Limb (tissue), 2 donors: ENCODE measurements around the gene CCT8L2.
A peak's percentile ranks its signal among the peaks of the same experiment; 100 is the strongest.
"Not testable (repeated sequence)": the region's sequence is repeated elsewhere in the genome, so short reads cannot be mapped to it uniquely, and the experiment has no call there.

ENCODE experiments used
- DNase-seq, 2 donors: peaks; one replicate each; pipeline ENCODE4 v3.0.0-alpha.2; 2016; ENCODE audit errors: extremely low spot score in 2 of 2

Gene CCT8L2

DNA sequence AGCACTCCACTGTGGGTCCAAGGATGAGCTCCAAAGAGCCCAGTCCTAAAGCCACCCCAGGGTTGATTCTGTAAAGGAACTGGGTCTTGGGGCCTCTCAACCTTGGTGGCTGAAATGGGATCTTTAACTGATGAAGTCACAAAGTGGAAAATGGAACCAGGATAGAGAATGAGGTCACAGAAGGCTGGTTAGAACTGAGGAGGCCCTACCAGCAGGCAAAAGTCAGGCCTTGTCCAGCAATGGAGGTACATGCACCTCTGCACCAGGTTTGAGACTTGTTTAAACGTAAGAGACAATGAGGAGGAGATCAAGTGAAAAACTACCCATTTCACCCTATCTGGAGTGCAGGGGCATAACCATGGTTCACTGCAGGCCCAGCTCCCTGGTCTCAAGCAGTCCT lies at the start of gene CCT8L2:
Gene CCT8L2 (minus strand): TSS at position 101 of the 400 bp plus-strand sequence. CDS start 260 bp downstream, outside the sequence.
- not testable (repeated sequence) for DNase-seq

GRCh38 chr22:16635442-16635841 lies 42.8 kb upstream of the CCT8L2 start:
- not testable (repeated sequence) for DNase-seq

DNA sequence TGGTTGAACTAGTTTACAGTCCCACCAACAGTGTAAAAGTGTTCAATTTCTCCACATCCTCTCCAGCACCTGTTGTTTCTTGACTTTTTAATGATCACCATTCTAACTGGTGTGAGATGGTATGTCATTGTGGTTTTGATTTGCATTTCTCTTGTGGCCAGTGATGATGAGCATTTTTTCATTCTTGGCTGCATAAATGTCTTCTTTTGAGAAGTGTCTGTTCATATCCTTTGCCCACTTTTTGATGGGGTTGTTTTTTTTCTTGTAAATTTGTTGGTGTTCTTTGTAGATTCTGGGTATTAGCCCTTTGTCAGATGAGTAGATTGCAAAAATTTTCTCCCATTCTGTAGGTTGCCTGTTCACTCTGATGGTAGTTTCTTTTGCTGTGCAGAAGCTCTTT lies 41.5 kb upstream of the CCT8L2 start:
- not testable (repeated sequence) for DNase-seq

GRCh38 chr22:16628476-16628875 lies 35.9 kb upstream of the CCT8L2 start:
- not testable (repeated sequence) for DNase-seq

GRCh38 chr22:16625018-16625417 lies 32.4 kb upstream of the CCT8L2 start:
- DNase-seq, result not testable (repeated sequence)

GRCh38 chr22:16623595-16623994 lies 31.0 kb upstream of the CCT8L2 start:
- not testable (repeated sequence) for DNase-seq

DNA sequence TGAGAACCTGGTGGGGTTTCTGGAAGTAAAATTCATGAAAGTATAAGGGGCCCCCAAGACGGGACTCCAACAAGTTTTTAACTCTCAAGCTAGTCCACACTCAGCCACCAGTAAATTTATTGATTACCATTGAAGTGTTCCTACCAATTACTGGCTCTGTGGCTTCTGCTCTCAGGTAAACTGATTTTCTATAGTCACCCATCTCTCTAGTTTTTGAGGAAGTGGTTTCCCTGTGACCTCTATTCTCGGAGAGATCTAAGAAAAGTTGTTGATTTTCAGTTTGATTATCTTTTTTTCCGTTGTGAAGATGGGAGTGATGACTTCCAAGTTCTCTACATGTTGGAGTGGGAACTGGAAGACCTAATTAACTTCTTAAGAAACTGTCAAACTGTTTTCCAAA lies 24.9 kb upstream of the CCT8L2 start:
- not testable (repeated sequence) for DNase-seq

DNA sequence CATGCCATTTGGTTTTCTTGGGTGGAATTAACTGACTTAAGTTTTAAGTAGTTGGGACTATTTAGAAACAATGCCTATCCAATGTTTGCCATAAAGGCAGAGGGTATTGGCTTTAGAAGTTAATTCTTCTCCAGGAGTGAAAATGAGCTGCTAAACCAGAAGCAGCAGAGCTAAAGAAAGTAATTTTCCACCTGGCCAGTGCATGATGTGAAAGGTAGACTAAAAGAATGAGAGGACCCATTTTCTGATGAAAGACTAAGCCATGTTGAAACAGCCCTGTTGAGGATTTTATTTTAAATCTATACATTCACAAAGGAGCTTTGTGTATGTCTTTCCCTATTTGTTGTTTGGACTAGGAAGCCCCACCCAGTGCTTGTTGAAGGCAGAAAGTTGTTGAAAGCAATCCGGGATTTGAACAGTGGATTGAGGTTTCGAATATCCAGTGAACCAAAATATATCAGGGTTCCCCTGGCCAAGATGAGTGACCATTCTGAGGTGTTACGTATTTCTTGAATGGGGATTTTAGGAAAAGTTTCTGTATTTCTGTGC lies 23.9 kb upstream of the CCT8L2 start:
- not testable (repeated sequence) for DNase-seq

DNA sequence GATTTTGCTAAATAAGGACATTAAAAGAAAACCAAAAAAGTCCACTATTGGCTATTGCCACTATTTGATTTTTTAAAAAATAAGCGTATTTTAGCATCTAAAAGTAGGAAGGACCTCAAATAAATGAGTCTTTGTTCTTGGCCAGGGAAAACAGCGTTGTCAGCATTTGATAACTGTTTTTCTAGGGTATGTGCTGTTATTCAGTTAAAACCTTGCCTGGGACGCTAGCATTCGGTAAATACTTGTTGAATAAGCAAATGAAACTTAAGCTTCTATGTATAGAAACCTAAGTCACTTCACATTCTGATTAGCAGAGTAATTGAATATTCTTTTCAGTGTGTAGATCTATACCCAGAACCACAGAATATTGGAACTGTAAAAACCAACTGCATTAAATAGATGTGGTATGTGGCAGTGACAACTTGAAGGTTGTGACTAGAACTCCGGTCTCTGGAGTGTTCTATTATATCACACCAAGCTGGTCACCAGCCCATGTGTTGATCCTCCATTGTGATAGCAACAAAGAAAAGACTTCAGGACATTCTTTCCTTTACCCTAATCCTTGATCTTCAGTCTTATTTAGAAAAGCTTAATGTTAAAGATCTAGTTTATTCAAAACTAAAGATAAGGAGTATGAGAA lies 23.1 kb upstream of the CCT8L2 start:
- DNase-seq, result not testable (repeated sequence)

- no peak for DNase-seq
These were observed 17.1 kb upstream of the CCT8L2 start for GRCh38 chr22:16609548-16610261.

DNA sequence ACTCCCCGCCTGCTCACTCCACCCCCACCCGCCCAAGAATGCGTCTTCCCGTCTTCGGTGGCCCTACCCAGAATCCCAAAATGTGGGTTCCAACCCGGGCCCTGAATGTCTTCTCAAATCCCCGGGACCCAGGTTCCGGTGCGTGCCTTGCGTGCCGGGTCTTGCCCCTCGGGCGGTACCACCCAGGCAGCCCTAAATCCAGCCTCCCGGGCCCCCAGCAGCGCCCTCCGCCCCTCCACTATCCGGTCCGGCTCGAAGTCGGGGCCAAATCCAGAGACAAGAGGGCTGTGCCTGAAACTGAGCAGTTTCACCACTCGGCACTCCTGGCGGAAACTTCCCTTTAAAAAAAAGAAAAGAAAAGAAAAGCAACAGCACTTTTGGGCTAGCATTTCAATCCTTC lies 16.3 kb upstream of the CCT8L2 start:
- DNase-seq, result no peak

- DNase-seq, result not testable (repeated sequence)
These were observed 11.8 kb upstream of the CCT8L2 start for GRCh38 chr22:16604257-16604998.

DNA sequence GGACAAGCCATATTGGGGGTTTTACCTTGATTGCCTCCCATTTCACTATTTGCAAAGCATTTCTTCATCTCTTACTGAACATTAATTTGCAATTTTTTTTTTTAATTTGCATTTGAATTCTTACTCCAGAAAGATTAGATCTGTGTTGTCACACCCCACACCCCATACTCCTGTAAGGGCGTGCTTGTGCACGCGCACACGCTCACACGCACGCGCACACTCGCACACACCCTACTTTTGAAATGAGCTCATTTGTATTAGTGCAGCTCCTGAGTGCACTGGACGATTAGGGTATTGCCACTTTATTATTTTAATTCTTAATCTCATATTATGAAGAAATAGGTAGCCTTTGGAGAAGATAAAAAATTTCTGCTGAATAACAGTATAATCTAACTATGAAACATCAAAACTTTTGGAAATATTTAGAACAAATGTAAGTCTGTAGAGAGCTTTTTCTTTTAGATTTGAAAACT lies 11.2 kb upstream of the CCT8L2 start:
- DNase-seq, result not testable (repeated sequence)

DNA sequence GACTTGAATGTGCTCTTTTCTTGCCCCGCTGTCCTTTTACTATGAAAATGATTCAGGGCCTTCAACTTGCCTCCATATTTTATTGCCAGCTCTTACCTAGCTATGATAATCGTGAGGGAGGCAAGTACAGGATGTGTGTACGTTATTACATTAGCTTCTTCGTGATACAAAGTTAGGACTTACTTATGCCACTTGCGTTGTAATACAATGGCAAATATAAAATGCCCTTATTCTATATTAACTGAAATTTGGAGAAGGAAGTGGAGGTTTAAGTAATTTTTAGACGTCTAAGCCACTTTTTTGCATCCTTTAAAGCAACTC lies 10.8 kb upstream of the CCT8L2 start:
- no peak for DNase-seq

DNA sequence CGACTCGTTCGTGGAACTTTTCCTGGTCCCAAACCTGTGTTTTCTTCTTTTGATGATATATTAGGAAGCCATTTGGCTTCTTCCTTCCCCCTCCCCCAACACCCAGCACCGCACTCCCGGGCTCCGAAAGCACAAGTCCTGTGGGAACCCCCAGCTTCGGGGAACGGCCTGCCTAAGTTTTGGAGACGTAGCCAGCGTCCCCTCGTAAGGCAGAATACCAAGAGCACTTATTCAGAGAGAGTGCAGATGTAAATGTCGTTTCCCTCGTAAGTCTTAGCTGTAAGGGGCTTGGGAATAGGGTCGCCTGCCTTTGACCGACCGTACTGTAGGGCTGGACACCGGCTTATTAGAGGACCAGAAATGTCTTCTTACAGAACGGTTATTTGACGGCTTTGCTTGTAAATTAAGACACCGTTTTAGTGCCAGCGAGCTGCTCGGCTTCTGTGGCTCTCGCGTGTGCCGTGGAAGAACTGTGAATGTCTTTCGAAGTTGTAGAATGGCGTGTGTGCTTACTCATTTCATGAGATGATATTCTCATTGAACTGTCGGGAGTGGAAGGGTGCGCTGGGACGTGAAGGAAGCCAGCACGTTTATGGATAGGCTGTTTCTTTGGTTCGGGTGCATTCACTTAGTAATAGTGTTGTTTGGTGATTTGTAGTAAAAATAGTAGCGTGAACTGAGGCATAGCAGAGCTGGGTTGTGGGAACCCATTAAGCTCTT lies 10.3 kb upstream of the CCT8L2 start:
- DNase-seq, result not testable (repeated sequence)

DNA sequence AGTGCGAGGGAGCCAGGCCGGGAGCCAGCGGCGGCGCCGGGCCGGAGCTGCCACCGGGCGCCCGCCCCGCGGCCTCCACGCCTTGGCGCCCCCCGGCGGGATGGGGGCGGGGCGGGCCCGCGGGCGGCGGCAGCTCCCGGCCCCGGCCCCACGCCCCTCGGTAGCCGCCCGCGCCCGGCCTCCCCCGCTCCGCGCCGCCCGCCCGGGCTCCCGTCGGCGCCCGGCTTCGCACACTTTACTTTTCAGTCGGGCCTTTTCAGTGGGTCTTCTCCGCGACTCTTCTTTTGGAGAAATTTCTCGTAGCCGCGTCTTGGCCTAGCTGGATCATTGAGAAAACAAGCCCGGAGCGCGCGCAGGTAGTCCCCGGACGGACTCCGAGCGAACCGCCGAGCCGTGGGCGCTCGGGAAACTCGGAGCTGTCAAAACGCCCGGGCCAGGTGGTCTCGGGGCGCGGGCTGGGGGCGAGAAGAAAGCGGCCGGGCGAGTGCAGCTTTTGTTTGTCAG lies 9.7 kb upstream of the CCT8L2 start:
- DNase-seq, result not testable (repeated sequence)

DNA sequence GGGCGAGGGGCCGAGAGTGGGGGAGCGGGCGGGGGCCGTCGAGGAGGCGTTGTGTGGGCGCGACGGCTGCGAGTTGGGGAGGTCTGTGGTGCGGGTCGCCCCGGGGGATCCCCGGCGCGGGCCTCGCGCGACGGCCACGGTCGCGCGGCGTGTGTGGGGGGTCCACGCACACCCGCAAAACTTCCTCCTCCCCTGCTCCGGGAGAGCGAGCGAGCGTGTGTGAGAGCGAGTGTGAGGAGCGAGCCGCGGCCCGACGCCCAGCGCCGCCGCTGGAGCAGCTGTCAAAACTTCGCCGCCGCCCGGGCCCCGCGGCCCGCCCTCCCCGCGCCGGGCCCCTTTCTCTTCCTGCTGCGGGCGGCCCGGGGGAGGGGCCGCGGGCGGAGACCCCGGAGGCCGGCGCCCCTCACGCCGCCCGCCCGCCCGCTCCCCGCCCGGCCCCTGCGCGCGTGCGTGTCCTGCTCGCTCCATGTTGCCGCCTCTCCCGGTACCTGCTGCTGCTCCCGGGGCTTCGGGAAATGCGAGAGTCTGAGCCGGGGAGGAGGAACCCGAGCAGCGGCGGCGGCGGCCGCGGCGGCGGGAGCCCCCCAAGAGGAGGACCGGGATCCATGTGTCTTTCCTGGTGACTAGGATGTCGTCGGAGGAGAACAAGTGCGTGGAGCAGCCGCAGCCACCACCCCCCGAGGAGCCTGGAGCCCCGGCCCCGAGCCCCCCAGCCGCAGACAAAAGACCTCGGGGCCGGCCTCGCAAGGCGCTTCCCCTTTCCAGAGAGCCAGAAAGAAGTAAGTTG lies 9.0 kb upstream of the CCT8L2 start:
- DNase-seq, result peak in 1 of 2 donors; percentile 46

DNA sequence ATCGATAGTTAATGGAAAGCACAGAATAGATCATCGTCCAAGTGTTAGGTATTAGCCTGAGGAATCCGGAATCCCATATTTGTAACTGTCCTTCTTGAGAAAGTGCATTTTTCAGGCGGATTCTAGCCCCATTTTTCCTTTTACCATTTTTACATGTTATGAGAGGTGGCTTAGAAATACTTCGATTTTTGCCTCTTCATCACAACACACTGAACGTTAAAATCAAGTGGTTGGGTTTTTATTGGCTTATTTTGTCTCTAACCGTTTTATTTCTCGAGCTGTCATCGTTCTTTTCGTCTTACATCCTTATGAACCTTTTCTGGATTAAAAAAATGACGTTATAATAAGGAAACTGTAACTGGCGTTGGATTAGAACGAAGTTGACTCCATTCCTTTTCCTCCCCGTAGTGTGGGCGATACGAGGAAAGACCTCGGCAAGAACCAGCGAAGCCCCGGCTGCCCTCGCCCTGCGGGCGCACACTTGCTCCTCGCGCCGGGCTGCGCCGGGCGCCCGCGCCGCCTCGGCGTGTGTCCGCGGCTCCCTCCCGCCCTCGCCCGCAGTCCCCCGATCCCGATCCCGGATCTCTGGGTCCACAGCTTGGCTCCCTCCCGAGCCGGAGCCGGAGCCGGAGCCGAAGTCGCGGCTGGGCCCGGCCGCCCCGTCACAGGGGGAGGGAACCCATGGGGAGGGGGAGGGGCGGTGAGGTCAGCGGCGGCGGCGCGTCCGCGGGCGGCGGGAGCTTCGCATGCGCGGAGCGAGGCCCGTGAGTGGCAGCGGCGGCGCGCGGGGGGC lies 8.2 kb upstream of the CCT8L2 start:
- peak in 1 of 2 donors; percentile 70 for DNase-seq

DNA sequence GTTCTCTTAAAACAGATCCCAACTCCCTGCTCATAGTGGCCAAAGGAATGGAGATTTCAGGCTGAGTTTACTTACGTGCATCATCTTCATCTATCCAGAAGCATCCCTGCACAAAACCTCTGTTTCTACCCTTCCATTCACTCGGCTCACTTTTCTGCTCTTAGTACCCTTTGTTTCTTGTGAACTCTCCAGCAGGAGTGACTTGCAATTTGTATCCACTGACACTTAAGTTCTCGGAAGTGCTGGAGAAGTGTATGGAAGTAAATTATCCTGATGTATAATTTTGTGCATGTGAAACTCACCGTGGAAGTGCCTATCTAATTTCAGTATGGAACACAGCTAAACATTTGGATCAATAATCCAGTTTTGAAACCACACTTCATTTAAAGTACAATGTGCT lies 7.0 kb upstream of the CCT8L2 start:
- DNase-seq, result not testable (repeated sequence)
